KG1 (cell line): ENCODE results near the gene TRABD2B.

ENCODE experiments used
- DNase-seq: peaks from one replicate; lab custom pipeline; 2025; lab: John Stamatoyannopoulos, UW

Gene TRABD2B

GRCh38 chr1:47824716-47825115 is 172.5 kb downstream of the TRABD2B start:
- no peak for DNase-seq

DNA sequence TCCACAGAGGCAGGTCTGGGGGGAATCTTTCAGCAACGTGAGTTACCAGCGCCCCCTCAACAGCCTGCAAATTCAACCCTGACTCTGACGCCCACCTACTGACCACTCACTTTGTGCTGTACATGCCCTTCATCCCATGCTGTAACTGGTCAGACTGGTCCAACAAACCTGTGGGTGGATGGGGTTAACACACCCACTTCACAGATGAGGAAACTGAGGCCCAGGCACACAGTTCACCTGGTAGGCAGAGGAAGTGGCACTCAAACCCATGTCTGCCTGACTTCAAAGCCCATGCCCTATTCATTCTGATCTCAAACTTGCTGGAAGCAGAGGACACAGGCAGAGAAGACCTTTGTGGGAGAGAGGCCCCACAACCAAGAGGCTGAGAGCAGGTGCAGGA is 172.9 kb downstream of the TRABD2B start:
- DNase-seq = no peak

- DNase-seq = no peak
Observed at GRCh38 chr1:47823040-47823808, 174.0 kb downstream of the TRABD2B start.

- DNase-seq = no peak
Observed at GRCh38 chr1:47821760-47822159, 175.4 kb downstream of the TRABD2B start.

DNA sequence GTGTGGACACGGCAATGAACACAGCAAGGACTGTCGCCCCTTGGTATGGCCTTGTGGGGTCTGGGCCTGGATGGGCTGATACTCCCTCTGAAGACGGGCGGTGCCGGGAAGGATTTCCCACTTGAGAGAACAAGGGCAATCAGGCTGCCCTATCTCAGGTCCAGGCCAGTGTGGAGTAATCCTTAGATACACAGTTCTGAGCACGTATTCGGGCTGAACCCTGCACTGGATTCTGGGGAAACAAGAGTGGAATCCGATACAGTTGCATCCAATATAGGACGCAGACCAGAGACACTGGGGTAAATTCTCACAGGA is 177.7 kb downstream of the TRABD2B start:
- no peak for DNase-seq

GRCh38 chr1:47818682-47819573 is 178.3 kb downstream of the TRABD2B start:
- no peak for DNase-seq

GRCh38 chr1:47817861-47818260 is 179.3 kb downstream of the TRABD2B start:
- no peak for DNase-seq

GRCh38 chr1:47816325-47817071 is 180.7 kb downstream of the TRABD2B start:
- DNase-seq = no peak

- DNase-seq = no peak
Observed at GRCh38 chr1:47814612-47815395, 182.4 kb downstream of the TRABD2B start.

GRCh38 chr1:47813970-47814369 is 183.2 kb downstream of the TRABD2B start:
- DNase-seq = no peak

GRCh38 chr1:47812904-47813514 is 184.2 kb downstream of the TRABD2B start:
- no peak for DNase-seq

DNA sequence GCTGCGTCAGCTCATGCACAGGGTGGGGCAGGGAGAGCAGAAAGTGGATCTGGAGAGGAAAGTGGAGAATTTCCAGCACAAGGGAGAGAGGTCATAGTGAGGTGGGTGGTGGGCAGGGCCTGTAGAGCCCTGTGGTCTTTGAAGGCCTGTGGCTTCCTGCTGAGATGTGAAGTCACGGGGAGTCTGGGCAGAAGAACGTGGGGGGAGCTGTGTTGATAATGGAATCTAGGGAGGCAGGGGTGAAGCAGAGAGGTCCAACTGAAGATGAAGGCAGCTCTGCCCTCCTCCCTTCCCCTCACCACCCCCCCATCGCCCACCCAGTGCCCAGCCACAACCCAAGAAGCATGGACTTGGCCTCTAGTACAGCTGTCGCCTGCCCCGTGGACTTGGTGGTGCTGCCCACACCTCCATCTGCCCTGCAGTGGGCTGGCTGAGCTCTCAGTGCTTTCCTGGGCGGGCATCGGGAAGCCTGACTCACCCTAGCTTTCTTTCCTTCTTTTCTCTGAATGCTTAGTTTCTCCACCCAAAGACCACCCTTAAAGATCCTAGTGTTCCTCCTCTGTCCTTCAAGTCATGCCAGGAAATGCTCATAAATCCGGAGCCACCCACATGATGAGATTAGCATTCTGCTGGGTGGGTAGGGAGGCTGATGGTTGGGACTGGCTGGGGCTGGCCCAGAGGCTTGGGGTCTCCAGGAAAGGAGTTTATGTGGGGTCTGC is 186.1 kb downstream of the TRABD2B start:
- DNase-seq = no peak

DNA sequence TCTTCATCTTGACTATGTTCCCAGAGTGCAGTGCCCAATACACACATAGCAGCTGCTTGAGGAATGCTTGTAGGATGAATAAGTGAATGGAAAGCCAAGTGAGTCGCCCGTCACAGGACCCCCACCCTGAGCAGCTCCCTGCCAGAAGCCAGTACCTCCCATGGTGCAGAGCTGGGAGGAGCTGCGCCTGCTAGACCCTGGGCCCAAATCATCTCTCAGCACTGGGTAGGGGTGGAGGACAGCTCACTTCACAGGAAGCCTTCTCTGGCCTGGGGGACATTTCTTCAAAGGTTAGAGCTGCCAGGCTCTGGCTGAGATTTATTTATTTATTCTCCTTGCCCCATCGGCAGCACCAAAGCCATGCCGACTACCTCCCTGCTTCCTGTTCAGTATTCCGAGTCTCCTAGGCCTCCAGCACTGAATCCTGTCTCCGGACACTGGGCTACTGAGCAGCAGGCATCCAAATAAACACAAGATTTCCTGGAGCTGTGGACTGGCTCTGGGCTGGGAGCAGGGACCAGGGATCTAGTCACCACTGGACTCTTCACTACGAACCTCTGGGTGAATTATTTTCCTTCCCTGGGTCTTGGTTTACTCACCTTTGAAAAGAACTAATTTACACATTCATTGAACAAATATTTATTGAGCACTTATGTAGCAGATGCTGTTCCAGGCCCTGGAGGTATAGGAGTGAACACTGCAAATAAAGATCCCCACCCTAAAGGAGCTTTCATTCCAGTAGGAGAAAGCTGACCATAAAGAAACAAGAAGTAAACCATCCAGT is 187.7 kb downstream of the TRABD2B start:
- DNase-seq = no peak

DNA sequence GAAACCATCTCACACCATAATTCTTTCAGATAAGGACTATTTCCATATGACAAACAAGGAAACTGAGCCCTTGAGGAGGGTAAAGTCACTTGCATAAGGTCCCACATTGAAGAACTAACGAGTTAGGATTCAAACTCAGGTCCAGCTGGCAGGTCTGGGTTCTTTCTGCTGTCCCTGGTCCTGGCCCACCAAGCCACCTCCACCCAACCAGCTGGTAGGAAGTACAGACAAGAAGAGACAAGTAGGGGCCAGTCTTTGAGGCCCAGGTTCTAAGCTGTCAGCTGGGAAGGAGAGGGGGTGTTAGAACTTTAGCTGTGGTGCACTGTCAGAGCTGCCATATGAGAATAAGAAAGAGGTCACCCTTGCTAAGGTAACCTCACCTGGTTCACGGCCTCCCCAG is 188.6 kb downstream of the TRABD2B start:
- DNase-seq = no peak

DNA sequence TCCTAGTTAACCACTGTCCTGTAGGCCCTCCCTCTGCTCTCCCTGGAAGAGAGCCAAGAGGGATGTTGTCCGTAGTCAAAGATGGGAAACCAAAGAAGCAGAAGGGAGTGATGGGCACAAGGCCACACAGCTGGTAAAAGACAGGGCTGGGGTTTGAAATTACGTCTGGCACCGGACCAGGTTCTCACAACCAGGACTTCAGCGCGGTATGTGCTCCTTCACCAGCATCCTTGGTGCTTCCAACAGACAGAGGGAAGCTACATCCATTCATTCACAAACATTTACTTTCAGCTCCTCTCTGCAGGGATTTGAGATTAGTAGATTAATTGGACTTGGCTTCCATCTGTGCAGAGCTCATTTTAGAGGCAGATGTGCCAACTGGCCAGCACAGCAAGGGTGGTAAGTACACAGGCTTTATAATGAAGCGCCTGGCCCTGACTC is 191.2 kb downstream of the TRABD2B start:
- no peak for DNase-seq

DNA sequence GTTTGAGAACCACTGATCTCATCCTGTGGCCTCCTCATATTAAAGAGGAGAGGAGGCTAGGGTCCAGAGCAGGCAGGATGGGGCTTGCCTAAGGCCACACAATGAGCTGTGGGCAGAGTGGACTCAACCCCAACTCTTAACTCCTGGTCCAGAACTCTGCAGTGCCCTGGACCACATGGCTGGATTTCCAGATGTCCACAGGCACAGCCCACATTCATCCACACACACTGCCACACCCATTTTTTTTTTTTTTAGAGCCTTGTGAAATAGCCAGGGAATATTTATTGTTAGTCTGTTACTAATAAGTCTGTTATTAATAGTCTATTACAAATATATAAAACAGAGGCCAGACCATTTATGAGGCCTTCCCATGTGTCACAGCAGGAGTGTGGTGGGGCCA is 192.2 kb downstream of the TRABD2B start:
- no peak for DNase-seq

GRCh38 chr1:47803815-47804501 is 193.2 kb downstream of the TRABD2B start:
- no peak for DNase-seq

- no peak for DNase-seq
Observed at GRCh38 chr1:47797575-47797974, 199.6 kb downstream of the TRABD2B start.

- DNase-seq = no peak
Observed at GRCh38 chr1:47796626-47797025, 200.6 kb downstream of the TRABD2B start.
